ENCODE measurements around the gene PGC. TPM values are rescaled to one million over a fixed set of nuclear protein-coding genes. Genes with fewer than 3 reads are reported as not detected.

The PGC gene
- total RNA-seq, 1 experiment from 2014 or later: not detected

- no peak overlapping the region for H3K4ac ChIP-seq (ENCODE audit: low read depth, low read length)
- no peaks in the 10 kb centered on the region for H4K20me1 ChIP-seq (ENCODE audit: control insufficient read depth, insufficient read depth, insufficient read length)
- no peak overlapping the region for H2BK120ac ChIP-seq (ENCODE audit: low read depth, low read length, poor library complexity, severe bottlenecking)
- H3K23me2 ChIP-seq (ENCODE audit: insufficient read length, low read depth, low read length, poor library complexity, severe bottlenecking): no peaks in the 10 kb centered on the region
- H3K4me1 ChIP-seq (ENCODE audit: insufficient read depth, low read length): no peaks in the 10 kb centered on the region
- no peak overlapping the region for H4K91ac ChIP-seq (ENCODE audit: insufficient read length, low read depth, low read length)
- H3T11ph ChIP-seq (ENCODE audit: low read length): no peak overlapping the region
- no peak overlapping the region for H2BK15ac ChIP-seq (ENCODE audit: low read depth, low read length)
- no peak overlapping the region for H2BK20ac ChIP-seq (ENCODE audit: low read depth, low read length, poor library complexity, severe bottlenecking)
- Mint-ChIP-seq H3K36me3 (ENCODE audit: insufficient read depth in 1 of 3, low read depth in 3 of 3) (no peaks in the 10 kb centered on the region; a peak in 1 of 7 replicates), H3K9me3 (no peaks in the 10 kb centered on the region; a peak in 1 of 5 replicates), H3K4me3 (no peak overlapping the region; a peak in 1 of 5 replicates), H3K4me1 (peaks cover 5% of the 10 kb centered on the region in 2 experiments; a peak in 2 of 4 replicates), H3K27ac (peak overlapping the region in 1 of 3 experiments; percentile 24; a peak in 1 of 7 replicates), H3K27me3 (ENCODE audit: low read depth) (peaks cover 15% of the 10 kb centered on the region)
- H3K23ac ChIP-seq (ENCODE audit: insufficient read length, low read depth, low read length): no peak overlapping the region
- H3K27me3 ChIP-seq (ENCODE audit: insufficient read depth, low read length): no peaks in the 10 kb centered on the region
- DNase-seq: no peak
- H3K4me2 ChIP-seq (ENCODE audit: insufficient read depth, insufficient read length, low read length): no peak overlapping the region
- no CpG with 5 or more reads among the region's 2 CpGs for WGBS (ENCODE audit: extremely low coverage, insufficient read length, low lambda C conversion rate)
- no peak overlapping the region for H4K8ac ChIP-seq (replicated peaks; ENCODE audit: insufficient read length, low read depth, low read length)
- no peak overlapping the region for H3K9ac ChIP-seq (ENCODE audit: extremely low read depth, insufficient read length, low read length)
- H3K79me2 ChIP-seq (ENCODE audit: insufficient read depth, low read length): no peaks in the 10 kb centered on the region
- TF ChIP-seq CTCF (conservative IDR thresholded peaks at IDR 0.05): no peak
- H3K14ac ChIP-seq (ENCODE audit: insufficient read depth, low read length): no peak overlapping the region
- H2BK5ac ChIP-seq (ENCODE audit: insufficient read length, low read length): no peak overlapping the region
- H2AK5ac ChIP-seq (ENCODE audit: insufficient read length, low read length): no peak overlapping the region
- no peak overlapping the region for H4K5ac ChIP-seq (ENCODE audit: insufficient read length, low read depth, low read length)
- no peaks in the 10 kb centered on the region for H3K9me3 ChIP-seq (ENCODE audit: control insufficient read depth, low read depth, low read length)
- H3K79me1 ChIP-seq (ENCODE audit: insufficient read depth, low read depth, low read length, poor library complexity, severe bottlenecking): no peaks in the 10 kb centered on the region
- H3K27ac ChIP-seq (ENCODE audit: insufficient read length, low read depth, low read length): no peak overlapping the region
- no peak overlapping the region for H3K18ac ChIP-seq (ENCODE audit: insufficient read length, low read depth, low read length)
- no peak overlapping the region for H2BK12ac ChIP-seq (ENCODE audit: insufficient read length, low read depth, low read length)
- H2AFZ ChIP-seq (ENCODE audit: low read length): no peak overlapping the region
- no peak overlapping the region for H3K56ac ChIP-seq (ENCODE audit: insufficient read length, low read depth, low read length)
Measured at GRCh38 chr6:41759905-41760579, 12.8 kb upstream of the PGC start.

All from H9 (cell line).